Measurements from ENCODE around the gene GPC5.

Gene GPC5

DNA sequence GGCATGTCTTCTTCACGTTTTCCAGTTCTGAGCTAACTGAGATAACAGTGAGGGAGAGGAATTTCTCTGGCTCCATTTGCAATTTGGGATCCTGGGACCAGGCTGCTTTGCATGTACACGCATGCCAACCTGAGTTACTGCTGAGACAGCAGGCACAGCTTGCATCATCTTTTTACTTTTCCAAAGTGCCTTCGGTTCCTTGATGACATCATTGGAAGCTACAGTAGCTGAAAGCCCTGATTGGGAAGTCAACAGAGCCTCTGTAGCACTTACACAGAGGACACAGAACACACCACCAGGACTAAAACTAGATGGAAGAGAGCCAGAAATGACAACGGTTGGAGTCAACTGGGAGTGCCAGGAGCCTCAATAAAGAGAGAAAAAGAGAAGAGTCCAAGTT is 1429.1 kb downstream of the GPC5 start:
- no peak for TF ChIP-seq CTCF (IDR thresholded peaks at IDR 0.05; ENCODE audit: insufficient read depth, low read length, poor library complexity, severe bottlenecking)
- no peaks in the 10 kb centered on the region for H3K36me3 ChIP-seq (ENCODE audit: control insufficient read depth, insufficient read depth, low read length)
- no peak for DNase-seq (ENCODE audit: extremely low read depth, insufficient read length)
- no peaks in the 10 kb centered on the region for H3K27me3 ChIP-seq (replicated peaks; ENCODE audit: control insufficient read depth, insufficient read depth, low read length)
- H3K4me3 ChIP-seq (replicated peaks; ENCODE audit: low read depth, low read length): no peak overlapping the region

DNA sequence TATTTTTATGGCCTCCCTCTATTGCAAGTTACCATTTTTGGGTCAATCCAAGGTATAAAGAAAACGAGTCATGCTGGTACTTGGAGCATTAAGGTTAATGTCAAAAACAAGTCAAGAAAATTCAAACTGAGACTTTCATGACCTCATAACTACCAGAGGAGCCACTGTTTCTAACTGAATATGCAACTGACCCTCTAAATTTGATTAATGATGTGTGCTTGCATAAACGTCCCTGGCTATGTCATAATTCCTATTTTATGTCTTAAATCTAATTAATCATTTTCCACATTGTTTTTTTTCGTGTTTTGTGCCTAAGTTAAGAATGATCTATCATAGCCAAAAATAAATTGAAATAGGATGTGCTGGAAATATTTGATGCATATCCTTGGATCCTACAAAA is 1431.5 kb downstream of the GPC5 start:
- DNase-seq (ENCODE audit: extremely low read depth, insufficient read length): no peak
- H3K36me3 ChIP-seq (ENCODE audit: control insufficient read depth, insufficient read depth, low read length): no peaks in the 10 kb centered on the region
- no peak overlapping the region for H3K4me3 ChIP-seq (replicated peaks; ENCODE audit: low read depth, low read length)
- H3K27me3 ChIP-seq (replicated peaks; ENCODE audit: control insufficient read depth, insufficient read depth, low read length): no peaks in the 10 kb centered on the region
- TF ChIP-seq CTCF (IDR thresholded peaks at IDR 0.05; ENCODE audit: insufficient read depth, low read length, poor library complexity, severe bottlenecking): no peak

DNA sequence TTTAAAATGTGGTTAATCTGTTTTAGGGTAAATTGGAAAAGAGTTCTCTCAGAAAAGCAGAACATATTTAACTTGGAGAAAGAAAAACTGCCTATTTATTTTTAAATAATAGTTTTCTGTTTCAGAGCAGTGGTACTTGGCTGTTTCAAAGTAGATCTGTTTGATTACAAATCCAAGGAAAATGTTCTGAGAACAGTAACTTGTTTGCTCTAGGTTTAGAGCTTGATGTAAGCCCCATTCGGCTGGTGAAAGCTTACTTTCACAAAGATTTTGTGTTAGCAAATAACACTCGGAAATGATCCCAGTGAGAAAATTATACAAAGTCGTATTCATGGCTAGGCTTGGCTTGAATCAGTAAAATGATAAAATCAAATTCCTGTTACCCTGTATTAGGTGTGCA is 1432.4 kb downstream of the GPC5 start:
- no peak overlapping the region for H3K4me3 ChIP-seq (replicated peaks; ENCODE audit: low read depth, low read length)
- no peak for DNase-seq (ENCODE audit: extremely low read depth, insufficient read length)
- H3K36me3 ChIP-seq (ENCODE audit: control insufficient read depth, insufficient read depth, low read length): no peaks in the 10 kb centered on the region
- no peak for TF ChIP-seq CTCF (IDR thresholded peaks at IDR 0.05; ENCODE audit: insufficient read depth, low read length, poor library complexity, severe bottlenecking)
- H3K27me3 ChIP-seq (replicated peaks; ENCODE audit: control insufficient read depth, insufficient read depth, low read length): no peaks in the 10 kb centered on the region

GRCh38 chr13:92833071-92833470 is 1434.7 kb downstream of the GPC5 start:
- no peaks in the 10 kb centered on the region for H3K36me3 ChIP-seq (ENCODE audit: control insufficient read depth, insufficient read depth, low read length)
- no peak overlapping the region for H3K4me3 ChIP-seq (replicated peaks; ENCODE audit: low read depth, low read length)
- TF ChIP-seq CTCF (IDR thresholded peaks at IDR 0.05; ENCODE audit: insufficient read depth, low read length, poor library complexity, severe bottlenecking): no peak
- DNase-seq (ENCODE audit: extremely low read depth, insufficient read length): no peak
- no peaks in the 10 kb centered on the region for H3K27me3 ChIP-seq (replicated peaks; ENCODE audit: control insufficient read depth, insufficient read depth, low read length)

DNA sequence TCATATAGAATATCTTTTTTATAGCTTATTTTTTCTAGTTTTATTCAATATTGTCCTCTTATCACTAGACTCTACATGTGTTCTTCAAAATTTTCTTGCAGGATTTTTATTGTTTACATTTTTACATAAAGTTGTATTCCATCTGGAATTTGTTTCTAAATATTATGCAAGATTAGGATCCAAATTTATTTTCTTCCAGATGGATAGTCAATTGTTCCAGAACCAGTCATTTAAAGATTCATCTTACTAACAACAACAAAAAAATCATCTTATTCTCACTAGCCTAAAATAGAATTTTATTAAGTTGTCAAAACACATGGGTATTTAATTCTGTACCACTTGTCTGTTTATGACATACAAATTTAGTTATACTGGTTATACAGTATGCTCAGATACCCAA is 1437.8 kb downstream of the GPC5 start:
- no peak for DNase-seq (ENCODE audit: extremely low read depth, insufficient read length)
- no peak for TF ChIP-seq CTCF (IDR thresholded peaks at IDR 0.05; ENCODE audit: insufficient read depth, low read length, poor library complexity, severe bottlenecking)
- no peaks in the 10 kb centered on the region for H3K36me3 ChIP-seq (ENCODE audit: control insufficient read depth, insufficient read depth, low read length)
- H3K27me3 ChIP-seq (replicated peaks; ENCODE audit: control insufficient read depth, insufficient read depth, low read length): no peaks in the 10 kb centered on the region
- no peak overlapping the region for H3K4me3 ChIP-seq (replicated peaks; ENCODE audit: low read depth, low read length)

DNA sequence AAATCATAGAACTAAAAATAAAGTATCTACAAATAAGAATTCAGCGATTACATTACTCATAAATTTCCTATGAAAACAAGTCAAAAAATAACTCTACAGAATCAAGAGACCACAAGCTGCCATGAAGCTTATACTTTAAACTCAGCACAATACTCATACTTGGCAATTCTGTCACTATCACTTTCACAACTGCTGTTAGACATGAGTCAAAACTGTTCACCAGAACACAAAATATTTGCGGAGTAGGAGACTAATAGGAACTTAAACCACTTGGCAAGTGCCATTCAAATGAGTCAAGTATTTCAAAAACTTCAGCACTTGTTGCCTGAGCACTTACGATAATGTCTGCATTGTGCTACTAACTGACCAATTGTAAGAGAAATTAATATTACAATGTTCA is 1440.4 kb downstream of the GPC5 start:
- Histone ChIP-seq H3K36me3 (ENCODE audit: control insufficient read depth, insufficient read depth, low read length) (no peaks in the 10 kb centered on the region), H3K4me3 (replicated peaks; ENCODE audit: low read depth, low read length) (no peak overlapping the region), H3K27me3 (replicated peaks; ENCODE audit: control insufficient read depth, insufficient read depth, low read length) (no peaks in the 10 kb centered on the region)
- no peak for DNase-seq (ENCODE audit: extremely low read depth, insufficient read length)
- TF ChIP-seq CTCF (IDR thresholded peaks at IDR 0.05; ENCODE audit: insufficient read depth, low read length, poor library complexity, severe bottlenecking): no peak

All from GM06990 (cell line).